ENCODE results near the gene SORL1. TPM values are rescaled to one million over a fixed set of nuclear protein-coding genes. Genes with fewer than 3 reads are reported as not detected.
"Not testable (repeated sequence)": the region's sequence is repeated elsewhere in the genome, so short reads cannot be mapped to it uniquely, and the experiment has no call there.

SORL1 gene
- total RNA-seq, 3 donors from 2014 or later: 58.3 to 195 (median 109) TPM

- intact Hi-C loops (cut with DNase I, micrococcal nuclease): no loop called here
- no peak for TF ChIP-seq CTCF (IDR thresholded peaks at IDR 0.05)
- H3K36me3 ChIP-seq (ENCODE audit: low read depth): no peaks in the 10 kb centered on the region
- ATAC-seq: no peak
- H3K9me3 ChIP-seq: no peaks in the 10 kb centered on the region
- H3K4me3 ChIP-seq: no peak overlapping the region
- no peak for DNase-seq
- H3K4me1 ChIP-seq (ENCODE audit: low read depth): no peaks in the 10 kb centered on the region
Measured at GRCh38 chr11:121630041-121630440, 177.9 kb downstream of the SORL1 start.

DNA sequence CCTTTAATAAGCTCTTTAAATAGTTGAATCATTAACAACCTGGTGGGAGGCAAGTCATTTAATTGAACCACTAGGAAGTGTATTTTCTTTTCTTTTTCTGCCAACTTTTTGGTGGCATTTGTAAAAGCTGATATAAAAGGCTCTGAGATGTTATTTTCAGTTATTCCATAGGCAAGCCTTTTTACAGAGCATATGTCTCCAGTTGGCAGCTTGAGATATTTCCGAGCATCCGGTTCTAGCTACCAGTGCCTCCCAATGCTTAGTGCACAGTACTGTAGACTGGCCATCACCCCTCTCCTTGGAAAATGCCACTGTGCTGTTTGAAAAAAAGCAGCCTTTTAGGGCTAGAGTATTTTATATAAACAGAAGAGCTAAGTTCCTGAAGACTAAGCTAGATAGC, 179.3 kb downstream of the SORL1 start:
- no peak for TF ChIP-seq CTCF (IDR thresholded peaks at IDR 0.05)
- no peaks in the 10 kb centered on the region for H3K4me1 ChIP-seq (ENCODE audit: low read depth)
- H3K36me3 ChIP-seq (ENCODE audit: low read depth): no peaks in the 10 kb centered on the region
- intact Hi-C loops (cut with DNase I, micrococcal nuclease): no loop called here
- no peaks in the 10 kb centered on the region for H3K9me3 ChIP-seq
- no peak for DNase-seq
- no peak for ATAC-seq
- no peak overlapping the region for H3K4me3 ChIP-seq

GRCh38 chr11:121634273-121634672, 182.2 kb downstream of the SORL1 start:
- intact Hi-C loops (cut with DNase I, micrococcal nuclease): no loop called here
- no peaks in the 10 kb centered on the region for H3K9me3 ChIP-seq
- no peaks in the 10 kb centered on the region for H3K4me1 ChIP-seq (ENCODE audit: low read depth)
- DNase-seq: no peak
- H3K36me3 ChIP-seq (ENCODE audit: low read depth): no peaks in the 10 kb centered on the region
- no peak overlapping the region for H3K4me3 ChIP-seq
- no peak for ATAC-seq
- no peak for TF ChIP-seq CTCF (IDR thresholded peaks at IDR 0.05)

GRCh38 chr11:121634889-121635288, 182.8 kb downstream of the SORL1 start:
- ATAC-seq (no peak), DNase-seq (no peak)
- TF ChIP-seq CTCF (IDR thresholded peaks at IDR 0.05): no peak
- H3K4me3 ChIP-seq: no peak overlapping the region
- no peaks in the 10 kb centered on the region for H3K4me1 ChIP-seq (ENCODE audit: low read depth)
- intact Hi-C loops (cut with DNase I, micrococcal nuclease): no loop called here
- H3K36me3 ChIP-seq (ENCODE audit: low read depth): no peaks in the 10 kb centered on the region
- H3K9me3 ChIP-seq: no peaks in the 10 kb centered on the region

DNA sequence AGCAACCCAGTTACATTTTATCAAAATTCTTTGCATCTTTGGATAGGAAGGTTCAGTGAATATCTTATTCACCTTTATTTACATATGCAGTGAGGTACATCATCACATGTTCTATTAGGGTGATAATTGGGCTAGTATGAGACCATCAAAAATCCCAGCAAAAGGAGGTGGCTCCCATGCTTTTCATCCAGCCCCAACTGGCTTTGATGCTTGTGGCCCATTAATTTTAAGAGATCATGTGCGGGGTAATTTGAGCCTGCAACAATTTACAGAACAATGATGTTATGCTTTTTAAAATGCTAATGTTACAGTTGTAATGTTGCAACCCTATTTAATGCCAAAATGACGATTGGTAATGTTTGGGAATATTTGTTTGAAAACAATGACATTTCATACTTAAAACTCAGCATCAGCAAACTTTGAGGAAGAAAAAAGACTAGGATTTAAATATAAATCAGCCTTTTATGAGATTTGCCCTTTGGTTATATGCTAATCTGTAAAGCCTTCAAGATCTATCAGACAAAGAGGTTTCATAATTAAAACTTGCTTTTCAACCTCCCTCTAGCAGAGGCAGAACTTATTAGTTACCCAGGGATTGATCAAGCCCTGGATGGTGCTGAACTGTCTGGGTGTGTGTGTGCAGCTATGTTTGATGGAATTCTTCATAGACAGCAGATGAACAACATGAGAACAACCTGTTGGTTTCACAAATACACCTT, 184.1 kb downstream of the SORL1 start:
- Histone ChIP-seq H3K4me1 (ENCODE audit: low read depth) (no peaks in the 10 kb centered on the region), H3K36me3 (ENCODE audit: low read depth) (no peaks in the 10 kb centered on the region), H3K9me3 (no peaks in the 10 kb centered on the region), H3K4me3 (no peak overlapping the region)
- no peak for ATAC-seq
- intact Hi-C loops (cut with DNase I, micrococcal nuclease): no loop called here
- TF ChIP-seq CTCF (IDR thresholded peaks at IDR 0.05): no peak
- no peak for DNase-seq

- DNase-seq: no peak
- H3K4me3 ChIP-seq: no peak overlapping the region
- no peaks in the 10 kb centered on the region for H3K36me3 ChIP-seq (ENCODE audit: low read depth)
- no peak for ATAC-seq
- no peak for TF ChIP-seq CTCF (IDR thresholded peaks at IDR 0.05)
- H3K9me3 ChIP-seq: no peaks in the 10 kb centered on the region
- intact Hi-C loops (cut with DNase I, micrococcal nuclease): no loop called here
- no peaks in the 10 kb centered on the region for H3K4me1 ChIP-seq (ENCODE audit: low read depth)
Measured at GRCh38 chr11:121636800-121637176, 184.7 kb downstream of the SORL1 start.

DNA sequence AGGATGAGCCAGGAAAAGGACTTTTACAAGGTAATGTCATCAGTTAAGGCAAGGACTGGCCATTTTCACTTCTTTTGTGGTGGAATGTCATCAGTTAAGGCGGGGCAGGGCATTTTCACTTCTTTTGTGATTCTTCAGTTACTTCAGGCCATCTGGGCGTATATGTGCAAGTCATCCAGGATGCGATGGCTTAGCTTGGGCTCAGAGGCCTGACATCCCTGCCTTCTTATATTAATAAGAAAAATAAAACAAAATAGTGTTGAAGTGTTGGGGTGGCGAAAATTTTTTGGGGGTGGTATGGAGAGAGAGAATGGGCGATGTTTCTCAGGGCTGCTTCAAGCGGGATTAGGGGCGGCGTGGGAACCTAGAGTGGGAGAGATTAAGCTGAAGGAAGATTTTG, 185.5 kb downstream of the SORL1 start:
- DNase-seq; H3K9me3 ChIP-seq; intact Hi-C loops (cut with DNase I, micrococcal nuclease); ATAC-seq; H3K4me3 ChIP-seq; H3K4me1 ChIP-seq (ENCODE audit: low read depth); H3K36me3 ChIP-seq (ENCODE audit: low read depth): not testable (repeated sequence)

All from mucosa of descending colon (tissue), 3 donors.